IMR-90 (cell line): ENCODE measurements around the gene OR8D1. TPM values are rescaled to one million over a fixed set of nuclear protein-coding genes. Genes with fewer than 3 reads are reported as not detected.
A peak's percentile ranks its signal among the peaks of the same experiment; 100 is the strongest.

ENCODE experiments used
- ATAC-seq: fragments of 200-7000 bp; cut with Tn5 transposase; 2 replicates; pipeline ENCODE4 v1.9.1; 2020; ENCODE audit warnings: low read depth, mild to moderate bottlenecking, moderate library complexity
- BruUV-seq: library from RNA; stranded (reverse); fragments of 400-500 nt; replicated peaks from 2 replicates; lab custom pipeline; 2021; lab: Mats Ljungman, UMichigan
- CTCF ChIA-PET: fragments of 300-600 bp; formaldehyde crosslinking; extraction: SDS; loops from one replicate; lab custom pipeline; 2021; ENCODE audit warnings: antibody characterized with exemption; lab: Yijun Ruan, JAX
- POLR2A ChIA-PET: fragments of 300-600 bp; sonication (Branson Sonifier 250); formaldehyde crosslinking; loops from one replicate; lab custom pipeline; 2022; ENCODE audit warnings: antibody characterized with exemption; ENCODE audit not compliant: unreplicated experiment; lab: Charles Lee
- DNase-seq: peaks from one replicate; pipeline ENCODE4 v3.0.0; 2013
- H2AFZ ChIP-seq: replicated peaks from 2 replicates; pipeline ENCODE3; 2013; ENCODE audit warnings: low read length, mild to moderate bottlenecking; ENCODE audit not compliant: poor library complexity
- H2AK5ac ChIP-seq: 2 replicates; pipeline ENCODE4 v1.6.1; 2013; ENCODE audit warnings: low read depth, low read length, inconsistent platforms
- H2AK9ac ChIP-seq: replicated peaks from 2 replicates; pipeline ENCODE3; 2013; ENCODE audit warnings: mild to moderate bottlenecking, low read depth, low read length, moderate library complexity; ENCODE audit not compliant: poor library complexity
- H2BK120ac ChIP-seq: 2 replicates; pipeline ENCODE4 v1.6.1; 2013; ENCODE audit warnings: low read depth, low read length, inconsistent platforms
- H2BK15ac ChIP-seq: 3 replicates; pipeline ENCODE4 v1.6.1; 2013; ENCODE audit warnings: low read depth, low read length, inconsistent platforms
- H2BK20ac ChIP-seq: 2 replicates; pipeline ENCODE4 v1.6.1; 2013; ENCODE audit warnings: low read depth, mild to moderate bottlenecking, inconsistent platforms, low read length, moderate library complexity
- H2BK5ac ChIP-seq: 2 replicates; pipeline ENCODE4 v1.6.1; 2013; ENCODE audit warnings: mild to moderate bottlenecking, low read depth, low read length, inconsistent platforms; ENCODE audit not compliant: poor library complexity, severe bottlenecking
- H3K14ac ChIP-seq: replicated peaks from 2 replicates; pipeline ENCODE4 v1.6.1; 2013; ENCODE audit warnings: low read depth, low read length, inconsistent platforms
- H3K18ac ChIP-seq: 2 replicates; pipeline ENCODE4 v1.6.1; 2013; ENCODE audit warnings: low read depth, low read length, control low read depth
- H3K23ac ChIP-seq: 2 replicates; pipeline ENCODE4 v1.6.1; 2013; ENCODE audit warnings: low read depth, low read length, inconsistent platforms
- H3K27ac ChIP-seq: 2 replicates; pipeline ENCODE4 v1.5.1; 2013; ENCODE audit warnings: mild to moderate bottlenecking, control low read depth, low read length; ENCODE audit not compliant: insufficient read depth
- H3K27me3 ChIP-seq: 2 replicates; pipeline ENCODE4 v1.6.1; 2013; ENCODE audit warnings: low read length; ENCODE audit not compliant: control insufficient read depth, insufficient read depth
- H3K36me3 ChIP-seq: 2 replicates; pipeline ENCODE4 v1.6.1; 2013; ENCODE audit warnings: low read length, mixed read lengths; ENCODE audit not compliant: control insufficient read depth, insufficient read depth
- H3K4ac ChIP-seq: 2 replicates; pipeline ENCODE4 v1.6.1; 2013; ENCODE audit warnings: low read depth, low read length, inconsistent platforms
- H3K4me1 ChIP-seq: 2 replicates; pipeline ENCODE4 v1.6.1; 2013; ENCODE audit warnings: low read length, mixed read lengths; ENCODE audit not compliant: control insufficient read depth, insufficient read depth
- H3K4me2 ChIP-seq: 2 replicates; pipeline ENCODE4 v1.6.1; 2013; ENCODE audit warnings: low read depth, mild to moderate bottlenecking, control low read depth, low read length, moderate library complexity
- H3K4me3 ChIP-seq: 2 replicates; pipeline ENCODE4 v1.5.1; 2013; ENCODE audit warnings: low read depth, mild to moderate bottlenecking, control low read depth, low read length, moderate library complexity; ENCODE audit not compliant: insufficient read depth
- H3K56ac ChIP-seq: 2 replicates; pipeline ENCODE4 v1.6.1; 2013; ENCODE audit warnings: low read length, inconsistent platforms; ENCODE audit not compliant: insufficient read depth; ENCODE audit errors: extremely low read depth
- H3K79me1 ChIP-seq, 2 experiments: 2 replicates each; pipeline ENCODE4 v1.6.1; 2013; ENCODE audit warnings: low read length in 2 of 2, inconsistent platforms in 1 of 2, low read depth in 1 of 2
- H3K9ac ChIP-seq: 2 replicates; pipeline ENCODE4 v1.6.1; 2013; ENCODE audit warnings: low read depth, low read length, control low read depth
- H3K9me1 ChIP-seq: 2 replicates; pipeline ENCODE4 v1.6.1; 2013; ENCODE audit warnings: low read length, inconsistent platforms; ENCODE audit not compliant: insufficient read depth
- H3K9me3 ChIP-seq: 2 replicates; pipeline ENCODE4 v1.6.1; 2013; ENCODE audit warnings: low read length; ENCODE audit not compliant: control insufficient read depth, insufficient read depth
- H4K20me1 ChIP-seq: 2 replicates; pipeline ENCODE4 v1.6.1; 2013; ENCODE audit warnings: low read length, inconsistent platforms; ENCODE audit not compliant: insufficient read depth
- H4K5ac ChIP-seq: 2 replicates; pipeline ENCODE4 v1.6.1; 2013; ENCODE audit warnings: mild to moderate bottlenecking, low read depth, low read length, control low read depth
- H4K8ac ChIP-seq, 2 experiments: 2 replicates each; pipeline ENCODE4 v1.6.1; 2013; ENCODE audit warnings: low read depth in 2 of 2, low read length in 2 of 2, control low read depth in 1 of 2, inconsistent platforms in 1 of 2
- H4K91ac ChIP-seq: 2 replicates; pipeline ENCODE4 v1.6.1; 2013; ENCODE audit warnings: low read depth, low read length, inconsistent platforms; ENCODE audit not compliant: insufficient read depth
- BHLHE40 ChIP-seq: fragments of 150-350 bp; IDR thresholded peaks from 2 replicates; pipeline ENCODE4 v1.6.1; 2016; ENCODE audit warnings: mild to moderate bottlenecking, low read depth, low read length
- CEBPB ChIP-seq: IDR thresholded peaks from 2 replicates; pipeline ENCODE4 v1.6.1; 2012; ENCODE audit warnings: low read depth, low read length, improper control_type of control experiment
- CHD1 ChIP-seq: IDR thresholded peaks from 2 replicates; pipeline ENCODE4 v1.6.1; 2012; ENCODE audit warnings: low read depth, low read length, improper control_type of control experiment
- CTCF ChIP-seq: conservative IDR thresholded peaks from 2 replicates; pipeline ENCODE4 v1.5.1; 2012; ENCODE audit warnings: mild to moderate bottlenecking, low read depth, low read length, improper control_type of control experiment
- ELK1 ChIP-seq: fragments of 150-350 bp; IDR thresholded peaks from 2 replicates; pipeline ENCODE4 v1.6.1; 2016; ENCODE audit warnings: low read depth, mild to moderate bottlenecking, low read length, moderate library complexity, borderline replicate concordance
- MAFK ChIP-seq: IDR thresholded peaks from 2 replicates; pipeline ENCODE4 v1.6.1; 2012; ENCODE audit warnings: low read depth, low read length, improper control_type of control experiment
- MAZ ChIP-seq: IDR thresholded peaks from 2 replicates; pipeline ENCODE4 v1.6.1; 2012; ENCODE audit warnings: low read depth, mild to moderate bottlenecking, low read length, improper control_type of control experiment, moderate library complexity, borderline replicate concordance
- RAD21 ChIP-seq: IDR thresholded peaks from 2 replicates; pipeline ENCODE4 v1.6.1; 2012; ENCODE audit warnings: low read length, improper control_type of control experiment
- SMC3 ChIP-seq: fragments of 150-350 bp; IDR thresholded peaks from 2 replicates; pipeline ENCODE4 v1.6.1; 2016; ENCODE audit warnings: low read depth, mild to moderate bottlenecking, antibody characterized with exemption, low read length, moderate library complexity
- WGBS, 2 experiments: methylation state at CpG; one replicate each; pipeline versions ENCODE4 v1.1.5 to v1.1.7; 2013; ENCODE audit warnings: missing lambda C conversion rate in 2 of 2; ENCODE audit not compliant: insufficient read length in 1 of 2; ENCODE audit errors: extremely low coverage in 2 of 2; 5-methylcytosine and 5-hydroxymethylcytosine counted together
- dilution Hi-C: fragments of 300-500 bp; cut with HindIII; formaldehyde crosslinking; loops from one replicate; pipeline ENCODE4 v1.14.3; 2018; ENCODE audit warnings: low sequenced_read_pairs; ENCODE audit not compliant: unreplicated experiment
- in situ Hi-C: fragments of 300-500 bp; cut with MboI; formaldehyde crosslinking; loops from 3 replicates; pipeline ENCODE4 v1.14.3; 2019; ENCODE audit warnings: low sequenced_read_pairs, inconsistent platforms, mixed read lengths
- intact Hi-C: fragments of 100-400 bp; cut with micrococcal nuclease; formaldehyde crosslinking; loops from 2 replicates; pipeline ENCODE4 v1.10.0; 2022
- polyA plus RNA-seq, 3 experiments: library from polyadenylated mRNA; depleted of rRNA; stranded (reverse); fragments of >200 nt; gene quantifications; 2 replicates each; pipeline ENCODE4 v1.2.3, GENCODE V29; 2012; ENCODE audit warnings: low replicate concordance in 1 of 3
- total RNA-seq: library from RNA; depleted of rRNA; stranded (reverse); fragments of >200 nt; gene quantifications from 2 replicates; pipeline ENCODE4 v1.2.3, GENCODE V29; 2012

OR8D1 gene
- total and polyA plus RNA-seq, 2 of the 4 experiments (the other 2 are of a cell fraction): not detected

GRCh38 chr11:124329787-124330478 is 16.2 kb upstream of the OR8D1 start:
- H2AFZ ChIP-seq: no peak overlapping the region
- H2AK9ac ChIP-seq: no peak overlapping the region
- H4K5ac ChIP-seq: no peak overlapping the region
- no peak overlapping the region for H4K8ac ChIP-seq
- H3K27ac ChIP-seq: no peak overlapping the region
- ATAC-seq (peak; percentile 35; the same call in 1 of the 2 replicates), DNase-seq (peak; percentile 2)
- no peak for TF ChIP-seq MAFK
- no peak for TF ChIP-seq ELK1
- no peak for TF ChIP-seq CEBPB
- TF ChIP-seq CTCF: peak; percentile 30; the same call in 1 of the 2 replicates
- no peak for TF ChIP-seq BHLHE40
- TF ChIP-seq SMC3: peak; percentile 27; the same call in 1 of the 2 replicates
- TF ChIP-seq RAD21: peak; percentile 31
- no peak for TF ChIP-seq CHD1
- TF ChIP-seq MAZ: no peak
- no peak overlapping the region; the same call in 1 of the 2 replicates for H2BK120ac ChIP-seq
- H3K36me3 ChIP-seq: no peaks in the 10 kb centered on the region
- dilution Hi-C loops (no loop called here), intact Hi-C loops (loop anchor here (1.0 kb wide), 1 partner anchor 259 kb away; no protein-coding TSS in a partner anchor), in situ Hi-C loops (no loop called here)
- H3K9me3 ChIP-seq: no peaks in the 10 kb centered on the region
- H3K9ac ChIP-seq: no peak overlapping the region
- H3K27me3 ChIP-seq: peaks cover 3% of the 10 kb centered on the region; the same call in 1 of the 2 replicates
- H3K4me2 ChIP-seq: no peak overlapping the region
- no peak overlapping the region for H3K4ac ChIP-seq
- no peak overlapping the region for H3K14ac ChIP-seq
- H3K79me1 ChIP-seq: no peaks in the 10 kb centered on the region
- H3K9me1 ChIP-seq: no peaks in the 10 kb centered on the region
- no peaks in the 10 kb centered on the region for H3K4me1 ChIP-seq
- H4K20me1 ChIP-seq: no peaks in the 10 kb centered on the region
- no peak overlapping the region for H3K56ac ChIP-seq
- H4K91ac ChIP-seq: no peak overlapping the region
- no peak overlapping the region for H3K4me3 ChIP-seq
- no peak overlapping the region for H2BK20ac ChIP-seq
- no peak overlapping the region for H3K23ac ChIP-seq
- H2BK15ac ChIP-seq: no peak overlapping the region
- no peak overlapping the region for H2BK5ac ChIP-seq
- no TSS peak for BruUV-seq
- ChIA-PET CTCF (interaction anchor here (1.4 to 1.6 kb wide), 2 partner anchors 258 to 260 kb away, joined by 8 to 9 read pairs; no protein-coding TSS in a partner anchor), POLR2A (no interaction called here)
- no peak overlapping the region for H3K18ac ChIP-seq
- WGBS, 2 experiments: 60% methylated on average over 1 of the region's 2 CpGs; no CpG with 5 or more reads in 1 of the 2 experiments
- H2AK5ac ChIP-seq: no peak overlapping the region
